HepG2 (cell line): ENCODE results near the gene KLF5. TPM values are rescaled to one million over a fixed set of nuclear protein-coding genes. Genes with fewer than 3 reads are reported as not detected.
A peak's percentile ranks its signal among the peaks of the same experiment; 100 is the strongest.

ENCODE experiments used
- ARID3A ChIP-seq: IDR thresholded peaks from 2 replicates; pipeline ENCODE4 v1.6.1; 2012; ENCODE audit warnings: low read depth, low read length, improper control_type of control experiment
- DMAP1 ChIP-seq: IDR thresholded peaks from 2 replicates; pipeline ENCODE4 v1.6.1; 2016
- GATAD2A ChIP-seq: IDR thresholded peaks from 2 replicates; pipeline ENCODE4 v1.6.1; 2016
- HOXA9 ChIP-seq: sonication (generic); formaldehyde crosslinking; IDR thresholded peaks from 2 replicates; pipeline ENCODE4 v1.8.1; 2022; ENCODE audit warnings: missing genetic modification reagents, mild to moderate bottlenecking, moderate library complexity, borderline replicate concordance
- KDM4B ChIP-seq: sonication (generic); formaldehyde crosslinking; IDR thresholded peaks from 2 replicates; pipeline ENCODE4 v1.4.0; 2020; ENCODE audit warnings: missing genetic modification reagents
- KDM5B ChIP-seq: sonication (generic); formaldehyde crosslinking; IDR thresholded peaks from 2 replicates; pipeline ENCODE4 v1.4.0; 2020; ENCODE audit warnings: missing genetic modification reagents, mild to moderate bottlenecking, borderline replicate concordance
- MEF2D ChIP-seq: sonication (generic); formaldehyde crosslinking; IDR thresholded peaks from 2 replicates; pipeline ENCODE4 v1.5.1; 2020; ENCODE audit warnings: mild to moderate bottlenecking, missing genetic modification reagents
- NFAT5 ChIP-seq: sonication (generic); formaldehyde crosslinking; IDR thresholded peaks from 2 replicates; pipeline ENCODE4 v1.4.0; 2020; ENCODE audit warnings: missing genetic modification reagents
- ZEB1 ChIP-seq: IDR thresholded peaks from 2 replicates; pipeline ENCODE4 v1.6.1; 2012; ENCODE audit warnings: mild to moderate bottlenecking, low read depth, inconsistent platforms; ENCODE audit not compliant: insufficient replicate concordance
- ZNF557 ChIP-seq: sonication (generic); formaldehyde crosslinking; IDR thresholded peaks from 2 replicates; pipeline ENCODE4 v1.4.0; 2020; ENCODE audit warnings: missing genetic modification reagents
- polyA plus RNA-seq, 8 experiments: library from polyadenylated mRNA; depleted of rRNA in 3 of 8; stranded (reverse) in 7 of 8; unstranded in 1 of 8; fragments of >200 nt; fragmentation: Illumina TruSeq in 4 of 8; extraction: Trizol in 4 of 8; gene quantifications; 2 replicates each; pipeline versions ENCODE4 v1.2.1 to v1.2.3, GENCODE V29; 2011 to 2016; ENCODE audit warnings: low read depth in 4 of 8, missing spikeins in 1 of 8, mixed read lengths in 1 of 8; ENCODE audit not compliant: insufficient read depth in 1 of 8
- total RNA-seq, 5 experiments: library from RNA; depleted of rRNA; stranded (reverse); fragments of >200 nt; fragmentation: Illumina TruSeq; extraction: Trizol; gene quantifications; 2 replicates each; pipeline ENCODE4 v1.2.3, GENCODE V29; 2016; ENCODE audit warnings: low read depth in 1 of 5
- TF ChIP-seq, protein P1 (sequence below): sonication (generic); formaldehyde crosslinking; IDR thresholded peaks from 2 replicates; pipeline ENCODE4 v1.4.0; 2020; ENCODE audit warnings: mild to moderate bottlenecking, missing genetic modification reagents

Gene KLF5
- total and polyA plus RNA-seq, 2 of the 13 experiments (the other 11 are each of a cell fraction or from before 2014, with no cell fraction given): 1.7 to 9.2 TPM

GRCh38 chr13:73090116-73090822, 31.5 kb downstream of the KLF5 start (continued):
- TF ChIP-seq NFAT5 (CRISPR knock-in tag) (no peak), HOXA9 (CRISPR knock-in tag) (no peak), KDM4B (no peak), ZNF557 (CRISPR knock-in tag) (no peak), ZEB1 (peak; percentile 93), DMAP1 (no peak), ARID3A (peak; percentile 40; the same call in 1 of the 2 replicates), KDM5B (CRISPR knock-in tag) (no peak), MEF2D (CRISPR knock-in tag) (no peak), GATAD2A (CRISPR knock-in tag) (peak; percentile 85)
- TF ChIP-seq, protein P1, sequence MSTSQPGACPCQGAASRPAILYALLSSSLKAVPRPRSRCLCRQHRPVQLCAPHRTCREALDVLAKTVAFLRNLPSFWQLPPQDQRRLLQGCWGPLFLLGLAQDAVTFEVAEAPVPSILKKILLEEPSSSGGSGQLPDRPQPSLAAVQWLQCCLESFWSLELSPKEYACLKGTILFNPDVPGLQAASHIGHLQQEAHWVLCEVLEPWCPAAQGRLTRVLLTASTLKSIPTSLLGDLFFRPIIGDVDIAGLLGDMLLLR (CRISPR knock-in tag): no peak
- TF ChIP-seq, all 625 proteins: peak for 114
